K562 (cell line): Measurements from ENCODE around the gene PXN. TPM values are rescaled to one million over a fixed set of nuclear protein-coding genes. Genes with fewer than 3 reads are reported as not detected.

ENCODE experiments used
- ETV5 ChIP-seq: sonication (generic); formaldehyde crosslinking; IDR thresholded peaks from 2 replicates; pipeline ENCODE4 v1.4.0; 2020; ENCODE audit warnings: low read depth, mild to moderate bottlenecking, missing genetic modification reagents
- STAT5A ChIP-seq: IDR thresholded peaks from 2 replicates; pipeline ENCODE4 v1.6.1; 2012; ENCODE audit warnings: low read length, inconsistent platforms, borderline replicate concordance
- polyA plus RNA-seq, 8 experiments: library from polyadenylated mRNA; depleted of rRNA in 4 of 8; stranded (reverse) in 5 of 8; unstranded in 3 of 8; fragments of >200 nt; fragmentation: Nextera tagmentation in 2 of 8; fragmentation: Illumina TruSeq in 1 of 8; extraction: Ambion mirVana in 2 of 8; extraction: Trizol in 1 of 8; gene quantifications; 2 replicates each; pipeline versions ENCODE4 v1.2.1 to v1.2.3, GENCODE V29; 2011 to 2014; ENCODE audit warnings: inconsistent platforms in 1 of 8, missing spikeins in 1 of 8
- total RNA-seq, 7 experiments: library from RNA; depleted of rRNA in 6 of 7; stranded (reverse); fragments of >200 nt in 6 of 7; fragmentation: Illumina TruSeq in 2 of 7; extraction: Trizol in 2 of 7; gene quantifications; 2 replicates each; pipeline versions ENCODE4 v1.2.1 to v1.2.3, GENCODE V29; 2011 to 2021; ENCODE audit warnings: low replicate concordance in 1 of 7
- TF ChIP-seq, protein P1 (sequence below): fragments of 200-600 bp; sonication (generic); IDR thresholded peaks from one replicate; pipeline ENCODE4 v1.6.1; 2012; ENCODE audit warnings: mild to moderate bottlenecking, low read depth, low read length, inconsistent platforms
- TF ChIP-seq, protein P2 (sequence below), 2 experiments: fragments of 450-650 bp in 1 of 2; sonication (generic) in 1 of 2; formaldehyde crosslinking in 1 of 2; IDR thresholded peaks; 2 replicates each; pipeline versions ENCODE4 v1.7.1 to v1.9.0; 2016 to 2022; ENCODE audit warnings: inconsistent platforms in 1 of 2, mild to moderate bottlenecking in 1 of 2, missing genetic modification reagents in 1 of 2

PXN gene
- total and polyA plus RNA-seq, 9 of the 15 experiments (the other 6 are each of a cell fraction or from before 2014, with no cell fraction given), result 4.0 to 74.1 (median 18.6) TPM

DNA sequence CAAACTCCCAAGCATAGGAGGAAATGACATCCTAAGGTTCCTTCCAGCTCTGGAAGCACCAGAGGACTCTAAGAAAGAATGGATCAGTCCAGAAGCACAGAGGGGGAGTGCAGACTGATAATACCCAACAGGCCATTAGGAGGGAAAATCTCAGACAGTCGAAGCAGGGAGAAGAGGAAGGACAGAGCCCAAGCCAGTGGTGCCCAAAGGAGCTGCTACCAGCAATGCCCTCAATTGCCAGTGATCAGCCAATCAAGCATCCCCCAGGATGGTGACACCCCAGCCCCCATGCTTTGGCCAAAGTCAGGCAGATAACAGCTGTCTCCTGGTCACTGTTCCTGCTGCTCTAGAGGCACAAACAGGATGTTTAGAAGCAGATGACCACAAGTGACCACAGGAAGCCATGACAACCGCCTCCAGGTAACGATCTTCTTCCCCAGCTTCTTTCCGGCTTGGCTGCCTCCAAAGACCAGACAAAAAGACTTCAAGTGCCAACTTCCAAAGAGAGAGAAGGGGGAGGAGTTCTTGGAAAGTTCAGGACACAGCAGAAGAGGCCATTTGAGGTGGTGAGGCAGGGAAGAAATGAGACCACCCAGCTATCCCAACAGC lies 16.2 kb downstream of the PXN start (continued):
- TF ChIP-seq, protein P1, sequence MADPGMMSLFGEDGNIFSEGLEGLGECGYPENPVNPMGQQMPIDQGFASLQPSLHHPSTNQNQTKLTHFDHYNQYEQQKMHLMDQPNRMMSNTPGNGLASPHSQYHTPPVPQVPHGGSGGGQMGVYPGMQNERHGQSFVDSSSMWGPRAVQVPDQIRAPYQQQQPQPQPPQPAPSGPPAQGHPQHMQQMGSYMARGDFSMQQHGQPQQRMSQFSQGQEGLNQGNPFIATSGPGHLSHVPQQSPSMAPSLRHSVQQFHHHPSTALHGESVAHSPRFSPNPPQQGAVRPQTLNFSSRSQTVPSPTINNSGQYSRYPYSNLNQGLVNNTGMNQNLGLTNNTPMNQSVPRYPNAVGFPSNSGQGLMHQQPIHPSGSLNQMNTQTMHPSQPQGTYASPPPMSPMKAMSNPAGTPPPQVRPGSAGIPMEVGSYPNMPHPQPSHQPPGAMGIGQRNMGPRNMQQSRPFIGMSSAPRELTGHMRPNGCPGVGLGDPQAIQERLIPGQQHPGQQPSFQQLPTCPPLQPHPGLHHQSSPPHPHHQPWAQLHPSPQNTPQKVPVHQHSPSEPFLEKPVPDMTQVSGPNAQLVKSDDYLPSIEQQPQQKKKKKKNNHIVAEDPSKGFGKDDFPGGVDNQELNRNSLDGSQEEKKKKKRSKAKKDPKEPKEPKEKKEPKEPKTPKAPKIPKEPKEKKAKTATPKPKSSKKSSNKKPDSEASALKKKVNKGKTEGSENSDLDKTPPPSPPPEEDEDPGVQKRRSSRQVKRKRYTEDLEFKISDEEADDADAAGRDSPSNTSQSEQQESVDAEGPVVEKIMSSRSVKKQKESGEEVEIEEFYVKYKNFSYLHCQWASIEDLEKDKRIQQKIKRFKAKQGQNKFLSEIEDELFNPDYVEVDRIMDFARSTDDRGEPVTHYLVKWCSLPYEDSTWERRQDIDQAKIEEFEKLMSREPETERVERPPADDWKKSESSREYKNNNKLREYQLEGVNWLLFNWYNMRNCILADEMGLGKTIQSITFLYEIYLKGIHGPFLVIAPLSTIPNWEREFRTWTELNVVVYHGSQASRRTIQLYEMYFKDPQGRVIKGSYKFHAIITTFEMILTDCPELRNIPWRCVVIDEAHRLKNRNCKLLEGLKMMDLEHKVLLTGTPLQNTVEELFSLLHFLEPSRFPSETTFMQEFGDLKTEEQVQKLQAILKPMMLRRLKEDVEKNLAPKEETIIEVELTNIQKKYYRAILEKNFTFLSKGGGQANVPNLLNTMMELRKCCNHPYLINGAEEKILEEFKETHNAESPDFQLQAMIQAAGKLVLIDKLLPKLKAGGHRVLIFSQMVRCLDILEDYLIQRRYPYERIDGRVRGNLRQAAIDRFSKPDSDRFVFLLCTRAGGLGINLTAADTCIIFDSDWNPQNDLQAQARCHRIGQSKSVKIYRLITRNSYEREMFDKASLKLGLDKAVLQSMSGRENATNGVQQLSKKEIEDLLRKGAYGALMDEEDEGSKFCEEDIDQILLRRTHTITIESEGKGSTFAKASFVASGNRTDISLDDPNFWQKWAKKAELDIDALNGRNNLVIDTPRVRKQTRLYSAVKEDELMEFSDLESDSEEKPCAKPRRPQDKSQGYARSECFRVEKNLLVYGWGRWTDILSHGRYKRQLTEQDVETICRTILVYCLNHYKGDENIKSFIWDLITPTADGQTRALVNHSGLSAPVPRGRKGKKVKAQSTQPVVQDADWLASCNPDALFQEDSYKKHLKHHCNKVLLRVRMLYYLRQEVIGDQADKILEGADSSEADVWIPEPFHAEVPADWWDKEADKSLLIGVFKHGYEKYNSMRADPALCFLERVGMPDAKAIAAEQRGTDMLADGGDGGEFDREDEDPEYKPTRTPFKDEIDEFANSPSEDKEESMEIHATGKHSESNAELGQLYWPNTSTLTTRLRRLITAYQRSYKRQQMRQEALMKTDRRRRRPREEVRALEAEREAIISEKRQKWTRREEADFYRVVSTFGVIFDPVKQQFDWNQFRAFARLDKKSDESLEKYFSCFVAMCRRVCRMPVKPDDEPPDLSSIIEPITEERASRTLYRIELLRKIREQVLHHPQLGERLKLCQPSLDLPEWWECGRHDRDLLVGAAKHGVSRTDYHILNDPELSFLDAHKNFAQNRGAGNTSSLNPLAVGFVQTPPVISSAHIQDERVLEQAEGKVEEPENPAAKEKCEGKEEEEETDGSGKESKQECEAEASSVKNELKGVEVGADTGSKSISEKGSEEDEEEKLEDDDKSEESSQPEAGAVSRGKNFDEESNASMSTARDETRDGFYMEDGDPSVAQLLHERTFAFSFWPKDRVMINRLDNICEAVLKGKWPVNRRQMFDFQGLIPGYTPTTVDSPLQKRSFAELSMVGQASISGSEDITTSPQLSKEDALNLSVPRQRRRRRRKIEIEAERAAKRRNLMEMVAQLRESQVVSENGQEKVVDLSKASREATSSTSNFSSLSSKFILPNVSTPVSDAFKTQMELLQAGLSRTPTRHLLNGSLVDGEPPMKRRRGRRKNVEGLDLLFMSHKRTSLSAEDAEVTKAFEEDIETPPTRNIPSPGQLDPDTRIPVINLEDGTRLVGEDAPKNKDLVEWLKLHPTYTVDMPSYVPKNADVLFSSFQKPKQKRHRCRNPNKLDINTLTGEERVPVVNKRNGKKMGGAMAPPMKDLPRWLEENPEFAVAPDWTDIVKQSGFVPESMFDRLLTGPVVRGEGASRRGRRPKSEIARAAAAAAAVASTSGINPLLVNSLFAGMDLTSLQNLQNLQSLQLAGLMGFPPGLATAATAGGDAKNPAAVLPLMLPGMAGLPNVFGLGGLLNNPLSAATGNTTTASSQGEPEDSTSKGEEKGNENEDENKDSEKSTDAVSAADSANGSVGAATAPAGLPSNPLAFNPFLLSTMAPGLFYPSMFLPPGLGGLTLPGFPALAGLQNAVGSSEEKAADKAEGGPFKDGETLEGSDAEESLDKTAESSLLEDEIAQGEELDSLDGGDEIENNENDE, result no peak
- TF ChIP-seq, protein P2, sequence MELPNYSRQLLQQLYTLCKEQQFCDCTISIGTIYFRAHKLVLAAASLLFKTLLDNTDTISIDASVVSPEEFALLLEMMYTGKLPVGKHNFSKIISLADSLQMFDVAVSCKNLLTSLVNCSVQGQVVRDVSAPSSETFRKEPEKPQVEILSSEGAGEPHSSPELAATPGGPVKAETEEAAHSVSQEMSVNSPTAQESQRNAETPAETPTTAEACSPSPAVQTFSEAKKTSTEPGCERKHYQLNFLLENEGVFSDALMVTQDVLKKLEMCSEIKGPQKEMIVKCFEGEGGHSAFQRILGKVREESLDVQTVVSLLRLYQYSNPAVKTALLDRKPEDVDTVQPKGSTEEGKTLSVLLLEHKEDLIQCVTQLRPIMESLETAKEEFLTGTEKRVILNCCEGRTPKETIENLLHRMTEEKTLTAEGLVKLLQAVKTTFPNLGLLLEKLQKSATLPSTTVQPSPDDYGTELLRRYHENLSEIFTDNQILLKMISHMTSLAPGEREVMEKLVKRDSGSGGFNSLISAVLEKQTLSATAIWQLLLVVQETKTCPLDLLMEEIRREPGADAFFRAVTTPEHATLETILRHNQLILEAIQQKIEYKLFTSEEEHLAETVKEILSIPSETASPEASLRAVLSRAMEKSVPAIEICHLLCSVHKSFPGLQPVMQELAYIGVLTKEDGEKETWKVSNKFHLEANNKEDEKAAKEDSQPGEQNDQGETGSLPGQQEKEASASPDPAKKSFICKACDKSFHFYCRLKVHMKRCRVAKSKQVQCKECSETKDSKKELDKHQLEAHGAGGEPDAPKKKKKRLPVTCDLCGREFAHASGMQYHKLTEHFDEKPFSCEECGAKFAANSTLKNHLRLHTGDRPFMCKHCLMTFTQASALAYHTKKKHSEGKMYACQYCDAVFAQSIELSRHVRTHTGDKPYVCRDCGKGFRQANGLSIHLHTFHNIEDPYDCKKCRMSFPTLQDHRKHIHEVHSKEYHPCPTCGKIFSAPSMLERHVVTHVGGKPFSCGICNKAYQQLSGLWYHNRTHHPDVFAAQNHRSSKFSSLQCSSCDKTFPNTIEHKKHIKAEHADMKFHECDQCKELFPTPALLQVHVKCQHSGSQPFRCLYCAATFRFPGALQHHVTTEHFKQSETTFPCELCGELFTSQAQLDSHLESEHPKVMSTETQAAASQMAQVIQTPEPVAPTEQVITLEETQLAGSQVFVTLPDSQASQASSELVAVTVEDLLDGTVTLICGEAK (IDR thresholded peaks at IDR 0.05), result no peak
- TF ChIP-seq, protein P2 (CRISPR knock-in tag; IDR thresholded peaks at IDR 0.05), result no peak
- TF ChIP-seq ETV5 (CRISPR knock-in tag), result peak; percentile 54; the same call in 1 of the 2 replicates
- TF ChIP-seq STAT5A, result no peak
